ENCODE results near the gene AQP12B.

DNA sequence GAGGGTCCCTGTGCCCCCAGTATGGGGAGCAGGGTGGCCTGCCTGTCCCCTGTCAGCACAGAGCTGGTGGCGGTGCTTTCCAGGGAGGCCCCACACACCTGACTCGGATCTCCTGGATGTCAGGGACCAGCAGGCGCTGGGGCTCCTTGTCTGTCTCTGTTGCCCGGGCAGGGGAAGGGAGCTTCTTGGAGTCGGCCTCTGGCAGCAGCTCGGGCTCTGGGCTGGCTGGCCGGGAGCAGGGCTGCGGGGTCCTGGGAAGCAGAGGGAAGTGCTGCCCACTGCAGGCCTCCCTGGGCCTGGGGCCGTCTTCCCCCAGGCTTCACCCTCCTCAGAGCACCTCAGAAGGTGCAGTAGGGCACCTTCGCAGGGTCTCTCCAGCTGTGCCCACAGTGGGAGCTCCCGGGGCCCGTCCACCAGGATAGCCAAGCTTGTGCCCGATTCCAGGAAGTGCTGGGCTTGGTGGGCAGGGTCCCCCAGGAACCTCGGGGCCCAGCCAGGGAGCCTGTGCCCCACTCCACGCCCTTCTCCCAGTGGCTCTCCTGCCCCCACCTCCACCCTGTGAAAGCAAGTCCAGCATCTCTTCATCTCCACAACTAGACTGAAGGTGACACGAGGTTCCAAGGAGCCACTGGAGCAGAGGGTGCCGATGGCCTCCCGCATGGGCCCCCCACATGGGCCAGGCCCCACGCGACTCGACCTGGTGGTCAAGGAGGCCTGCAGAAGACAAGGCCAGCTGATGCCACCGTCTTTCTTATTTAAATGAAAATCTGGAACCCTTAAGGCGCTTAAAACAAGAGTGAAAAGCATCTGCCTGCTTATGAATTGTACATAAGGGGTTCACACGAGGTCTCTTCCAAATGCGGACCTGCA lies 37.2 kb upstream of the AQP12B start:
- no peak for TF ChIP-seq POLR2A (IDR thresholded peaks at IDR 0.05)
- TF ChIP-seq, protein P1, sequence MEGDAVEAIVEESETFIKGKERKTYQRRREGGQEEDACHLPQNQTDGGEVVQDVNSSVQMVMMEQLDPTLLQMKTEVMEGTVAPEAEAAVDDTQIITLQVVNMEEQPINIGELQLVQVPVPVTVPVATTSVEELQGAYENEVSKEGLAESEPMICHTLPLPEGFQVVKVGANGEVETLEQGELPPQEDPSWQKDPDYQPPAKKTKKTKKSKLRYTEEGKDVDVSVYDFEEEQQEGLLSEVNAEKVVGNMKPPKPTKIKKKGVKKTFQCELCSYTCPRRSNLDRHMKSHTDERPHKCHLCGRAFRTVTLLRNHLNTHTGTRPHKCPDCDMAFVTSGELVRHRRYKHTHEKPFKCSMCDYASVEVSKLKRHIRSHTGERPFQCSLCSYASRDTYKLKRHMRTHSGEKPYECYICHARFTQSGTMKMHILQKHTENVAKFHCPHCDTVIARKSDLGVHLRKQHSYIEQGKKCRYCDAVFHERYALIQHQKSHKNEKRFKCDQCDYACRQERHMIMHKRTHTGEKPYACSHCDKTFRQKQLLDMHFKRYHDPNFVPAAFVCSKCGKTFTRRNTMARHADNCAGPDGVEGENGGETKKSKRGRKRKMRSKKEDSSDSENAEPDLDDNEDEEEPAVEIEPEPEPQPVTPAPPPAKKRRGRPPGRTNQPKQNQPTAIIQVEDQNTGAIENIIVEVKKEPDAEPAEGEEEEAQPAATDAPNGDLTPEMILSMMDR (IDR thresholded peaks at IDR 0.05): no peak

All from testis (tissue), 2 donors.